Measurements from ENCODE around the gene ASCL4.

ASCL4 gene

DNA sequence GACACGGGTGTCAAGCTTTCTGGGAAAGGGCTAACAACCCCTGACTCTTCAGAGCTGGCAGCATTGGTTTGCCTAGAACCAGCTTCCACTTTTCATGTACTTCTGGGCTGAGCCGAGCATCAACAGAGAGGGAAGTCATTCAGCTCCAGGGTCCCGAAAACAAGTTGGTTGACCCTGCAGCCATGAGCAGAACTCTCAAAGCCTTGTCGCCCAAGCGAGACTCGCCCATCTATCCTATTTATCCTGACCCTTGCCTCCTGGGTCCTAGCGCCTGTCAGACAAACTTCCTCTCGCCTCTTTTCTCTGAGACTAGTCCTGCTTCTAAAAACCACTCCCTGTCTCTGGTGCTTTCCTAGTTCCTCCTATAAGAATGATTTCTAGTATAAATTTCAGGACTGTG, 47.9 kb downstream of the ASCL4 start:
- Histone ChIP-seq H3K4me3 (ENCODE audit: low read length) (no peak overlapping the region), H3K27me3 (ENCODE audit: insufficient read depth, low read length) (peaks cover 2% of the 10 kb centered on the region), H3K9me3 (ENCODE audit: low read length) (peaks cover 2% of the 10 kb centered on the region), H3K4me1 (ENCODE audit: insufficient read depth, low read length) (peaks cover 2% of the 10 kb centered on the region), H2AFZ (ENCODE audit: low read depth, low read length) (no peak overlapping the region), H3K36me3 (ENCODE audit: insufficient read depth, low read length) (no peaks in the 10 kb centered on the region)

Measured in neuron (in vitro differentiated cells).